HG03135 (cell line): Measurements from ENCODE around the gene SSBP2.
"Not testable (repeated sequence)": the region's sequence is repeated elsewhere in the genome, so short reads cannot be mapped to it uniquely, and the experiment has no call there.

Experiments
- ATAC-seq: cut with Tn5 transposase; IDR thresholded peaks from one replicate; pipeline ENCODE4 v1.9.1; 2021; ENCODE audit warnings: mild to moderate bottlenecking, moderate library complexity; ENCODE audit not compliant: unreplicated experiment

The SSBP2 gene

GRCh38 chr5:81747030-81747429 is 3.9 kb downstream of the SSBP2 start:
- ATAC-seq, result no peak

GRCh38 chr5:81740758-81741157 is 10.1 kb downstream of the SSBP2 start:
- ATAC-seq, result no peak

GRCh38 chr5:81739291-81739690 is 11.6 kb downstream of the SSBP2 start:
- ATAC-seq, result no peak

- ATAC-seq, result no peak
These were observed 21.6 kb downstream of the SSBP2 start for GRCh38 chr5:81729276-81729675.

- ATAC-seq, result no peak
These were observed 22.6 kb downstream of the SSBP2 start for GRCh38 chr5:81728301-81728700.

- no peak for ATAC-seq
These were observed 24.6 kb downstream of the SSBP2 start for GRCh38 chr5:81726297-81726696.

GRCh38 chr5:81724571-81724970 is 26.3 kb downstream of the SSBP2 start:
- no peak for ATAC-seq

GRCh38 chr5:81724108-81724507 is 26.8 kb downstream of the SSBP2 start:
- ATAC-seq, result no peak

GRCh38 chr5:81721049-81721448 is 29.8 kb downstream of the SSBP2 start:
- ATAC-seq, result no peak

- ATAC-seq, result no peak
These were observed 31.1 kb downstream of the SSBP2 start for GRCh38 chr5:81719743-81720345.

GRCh38 chr5:81718300-81718699 is 32.6 kb downstream of the SSBP2 start:
- no peak for ATAC-seq

- no peak for ATAC-seq
These were observed 33.0 kb downstream of the SSBP2 start for GRCh38 chr5:81717860-81718259.

- no peak for ATAC-seq
These were observed 33.7 kb downstream of the SSBP2 start for GRCh38 chr5:81717226-81717625.

GRCh38 chr5:81714076-81714475 is 36.8 kb downstream of the SSBP2 start:
- not testable (repeated sequence) for ATAC-seq

- no peak for ATAC-seq
These were observed 42.0 kb downstream of the SSBP2 start for GRCh38 chr5:81708889-81709288.

- no peak for ATAC-seq
These were observed 47.1 kb downstream of the SSBP2 start for GRCh38 chr5:81703840-81704239.

GRCh38 chr5:81700166-81700565 is 50.7 kb downstream of the SSBP2 start:
- no peak for ATAC-seq

GRCh38 chr5:81698813-81699212 is 52.1 kb downstream of the SSBP2 start:
- no peak for ATAC-seq

- ATAC-seq, result no peak
These were observed 54.2 kb downstream of the SSBP2 start for GRCh38 chr5:81696418-81697397.

GRCh38 chr5:81694726-81695125 is 56.2 kb downstream of the SSBP2 start:
- ATAC-seq, result no peak

GRCh38 chr5:81688215-81688614 is 62.7 kb downstream of the SSBP2 start:
- ATAC-seq, result no peak

GRCh38 chr5:81687292-81687691 is 63.6 kb downstream of the SSBP2 start:
- ATAC-seq, result no peak
